SKM-1 treated with dmso at 0.1 percent for 144 hours (cell line): ENCODE measurements around the gene USP34.
A peak's percentile ranks its signal among the peaks of the same experiment; 100 is the strongest.
"Not testable (repeated sequence)": the region's sequence is repeated elsewhere in the genome, so short reads cannot be mapped to it uniquely, and the experiment has no call there.

Experiments used
- DNase-seq: peaks from one replicate; lab custom pipeline; 2025; ENCODE audit not compliant: unreplicated experiment; lab: John Stamatoyannopoulos, UW

USP34 gene, protein sequence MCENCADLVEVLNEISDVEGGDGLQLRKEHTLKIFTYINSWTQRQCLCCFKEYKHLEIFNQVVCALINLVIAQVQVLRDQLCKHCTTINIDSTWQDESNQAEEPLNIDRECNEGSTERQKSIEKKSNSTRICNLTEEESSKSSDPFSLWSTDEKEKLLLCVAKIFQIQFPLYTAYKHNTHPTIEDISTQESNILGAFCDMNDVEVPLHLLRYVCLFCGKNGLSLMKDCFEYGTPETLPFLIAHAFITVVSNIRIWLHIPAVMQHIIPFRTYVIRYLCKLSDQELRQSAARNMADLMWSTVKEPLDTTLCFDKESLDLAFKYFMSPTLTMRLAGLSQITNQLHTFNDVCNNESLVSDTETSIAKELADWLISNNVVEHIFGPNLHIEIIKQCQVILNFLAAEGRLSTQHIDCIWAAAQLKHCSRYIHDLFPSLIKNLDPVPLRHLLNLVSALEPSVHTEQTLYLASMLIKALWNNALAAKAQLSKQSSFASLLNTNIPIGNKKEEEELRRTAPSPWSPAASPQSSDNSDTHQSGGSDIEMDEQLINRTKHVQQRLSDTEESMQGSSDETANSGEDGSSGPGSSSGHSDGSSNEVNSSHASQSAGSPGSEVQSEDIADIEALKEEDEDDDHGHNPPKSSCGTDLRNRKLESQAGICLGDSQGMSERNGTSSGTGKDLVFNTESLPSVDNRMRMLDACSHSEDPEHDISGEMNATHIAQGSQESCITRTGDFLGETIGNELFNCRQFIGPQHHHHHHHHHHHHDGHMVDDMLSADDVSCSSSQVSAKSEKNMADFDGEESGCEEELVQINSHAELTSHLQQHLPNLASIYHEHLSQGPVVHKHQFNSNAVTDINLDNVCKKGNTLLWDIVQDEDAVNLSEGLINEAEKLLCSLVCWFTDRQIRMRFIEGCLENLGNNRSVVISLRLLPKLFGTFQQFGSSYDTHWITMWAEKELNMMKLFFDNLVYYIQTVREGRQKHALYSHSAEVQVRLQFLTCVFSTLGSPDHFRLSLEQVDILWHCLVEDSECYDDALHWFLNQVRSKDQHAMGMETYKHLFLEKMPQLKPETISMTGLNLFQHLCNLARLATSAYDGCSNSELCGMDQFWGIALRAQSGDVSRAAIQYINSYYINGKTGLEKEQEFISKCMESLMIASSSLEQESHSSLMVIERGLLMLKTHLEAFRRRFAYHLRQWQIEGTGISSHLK (N-terminal part only)

GRCh38 chr2:61470965-61471904 lies at the start of gene USP34:
TSS of gene USP34 (minus strand) at chr2:61471087. CDS start at chr2:61470692, 395 bp downstream.
- peak; percentile 92 for DNase-seq

GRCh38 chr2:61520261-61520660 lies 49.4 kb upstream of the USP34 start:
- DNase-seq = no peak

GRCh38 chr2:61512768-61513398 lies 42.0 kb upstream of the USP34 start:
- DNase-seq = no peak

GRCh38 chr2:61510674-61511671 lies 40.1 kb upstream of the USP34 start:
- no peak for DNase-seq

GRCh38 chr2:61504949-61505348 lies 34.1 kb upstream of the USP34 start:
- no peak for DNase-seq

GRCh38 chr2:61499060-61499459 lies 28.2 kb upstream of the USP34 start:
- no peak for DNase-seq

DNA sequence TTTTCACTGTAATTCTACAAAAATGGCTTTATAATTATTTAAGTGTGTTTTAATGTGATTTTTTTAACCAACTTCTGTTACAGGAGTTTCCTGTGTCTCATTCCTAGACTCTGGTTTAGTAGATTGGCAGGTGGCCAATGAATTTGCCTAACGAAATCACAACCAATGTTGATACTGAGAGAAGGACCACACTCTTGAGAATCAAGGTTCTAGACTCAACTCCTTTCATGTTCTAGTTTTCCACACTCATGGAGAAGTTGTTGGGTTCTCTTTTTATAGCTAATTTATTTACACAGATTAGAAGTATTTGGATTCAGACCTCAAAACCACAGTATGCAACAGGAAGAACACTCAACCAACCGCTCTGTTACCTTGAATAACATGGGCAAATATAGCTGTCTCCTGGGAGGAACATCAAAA lies 22.6 kb upstream of the USP34 start:
- DNase-seq = no peak

GRCh38 chr2:61492476-61492875 lies 21.6 kb upstream of the USP34 start:
- no peak for DNase-seq

GRCh38 chr2:61485281-61485680 lies 14.4 kb upstream of the USP34 start:
- DNase-seq = no peak

DNA sequence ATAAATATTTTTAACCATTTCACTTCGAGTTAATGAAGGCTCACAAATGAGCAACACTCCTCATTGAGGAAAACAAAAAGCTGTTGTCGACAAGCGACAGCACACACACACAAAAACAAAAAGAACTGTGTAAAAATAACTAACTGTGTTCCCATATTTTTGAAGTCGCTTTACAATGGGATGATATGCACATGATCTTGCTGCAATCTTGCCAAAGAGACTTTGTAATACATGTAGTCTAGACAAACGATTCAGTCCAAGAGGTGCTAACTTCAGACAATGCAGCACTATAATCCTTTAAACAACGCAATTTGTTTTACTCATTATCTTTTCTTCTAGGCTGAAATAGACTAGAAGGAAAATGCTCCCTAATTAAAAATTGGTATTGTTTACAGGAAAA lies 7.2 kb upstream of the USP34 start:
- DNase-seq = no peak

DNA sequence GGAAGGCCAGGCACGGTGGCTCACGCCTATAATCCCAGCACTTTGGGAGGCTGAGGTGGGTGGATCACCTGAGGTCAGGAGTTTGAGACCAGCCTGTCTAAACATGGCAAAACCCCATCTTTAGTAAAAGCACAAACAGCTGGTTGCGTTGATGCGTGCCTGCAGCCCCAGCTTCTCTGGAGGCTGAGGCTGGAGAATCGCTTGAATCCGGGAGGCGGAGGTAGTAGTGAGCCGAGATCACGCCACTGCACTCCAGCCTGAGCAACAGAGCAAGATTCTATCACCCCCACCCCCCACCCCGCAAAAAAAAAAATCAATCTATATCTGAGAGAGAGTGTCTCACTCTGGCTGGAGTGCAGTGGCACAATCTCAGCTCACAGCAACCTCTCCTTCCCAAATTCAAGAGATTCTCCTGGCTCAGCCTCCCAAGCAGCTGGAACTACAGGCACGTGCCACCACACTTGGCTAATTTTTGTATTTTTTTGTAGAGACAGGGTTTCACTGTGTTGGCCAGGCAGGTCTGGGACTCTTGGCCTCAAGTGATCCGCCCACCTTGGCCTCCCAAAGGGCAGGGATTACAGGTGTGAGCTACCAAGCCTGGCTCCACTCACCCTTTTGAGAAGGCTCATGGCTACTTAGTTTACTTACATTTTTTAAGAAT lies 6.2 kb upstream of the USP34 start:
- DNase-seq = not testable (repeated sequence)

GRCh38 chr2:61471905-61472805 lies 1.3 kb upstream of the USP34 start:
- no peak for DNase-seq

- DNase-seq = peak; percentile 56
Measured at GRCh38 chr2:61470122-61470951, 550 bp downstream of the USP34 start.

GRCh38 chr2:61469424-61470121 lies 1.3 kb downstream of the USP34 start:
- DNase-seq = no peak

- DNase-seq = not testable (repeated sequence)
Measured at GRCh38 chr2:61468231-61468630, 2.7 kb downstream of the USP34 start.
